ENCODE measurements around the gene ABCC8. TPM values are rescaled to one million over a fixed set of nuclear protein-coding genes. Genes with fewer than 3 reads are reported as not detected.

The ABCC8 gene
- total RNA-seq, 3 donors from 2014 or later, result 3.8 to 10.8 (median 10.5) TPM

DNA sequence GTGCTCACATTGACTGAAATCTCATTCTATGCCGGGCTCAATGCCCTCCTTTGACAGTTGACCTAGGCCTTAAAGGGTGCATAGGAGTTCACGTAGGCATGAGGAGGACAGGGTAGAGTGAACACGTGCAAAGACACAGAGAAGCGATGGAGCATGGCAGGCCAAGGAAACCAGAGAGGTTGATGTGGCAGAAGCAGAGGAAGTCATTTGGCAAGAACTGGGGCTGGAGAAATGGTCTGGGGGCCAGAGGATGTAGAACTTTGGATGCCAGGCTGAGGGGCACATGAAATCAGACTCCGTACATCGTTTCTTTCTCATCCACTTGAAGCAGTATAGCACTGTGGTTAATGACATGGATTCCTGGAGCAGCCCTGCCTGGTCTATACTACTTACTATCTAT, 13.6 kb upstream of the ABCC8 start:
- intact Hi-C loops (cut with DNase I; ENCODE audit: low total_unique reads), result no loop called here
- TF ChIP-seq POLR2AphosphoS5 (IDR thresholded peaks at IDR 0.05) (no peak), POLR2A (IDR thresholded peaks at IDR 0.05) (no peak)
- TF ChIP-seq, protein P1, sequence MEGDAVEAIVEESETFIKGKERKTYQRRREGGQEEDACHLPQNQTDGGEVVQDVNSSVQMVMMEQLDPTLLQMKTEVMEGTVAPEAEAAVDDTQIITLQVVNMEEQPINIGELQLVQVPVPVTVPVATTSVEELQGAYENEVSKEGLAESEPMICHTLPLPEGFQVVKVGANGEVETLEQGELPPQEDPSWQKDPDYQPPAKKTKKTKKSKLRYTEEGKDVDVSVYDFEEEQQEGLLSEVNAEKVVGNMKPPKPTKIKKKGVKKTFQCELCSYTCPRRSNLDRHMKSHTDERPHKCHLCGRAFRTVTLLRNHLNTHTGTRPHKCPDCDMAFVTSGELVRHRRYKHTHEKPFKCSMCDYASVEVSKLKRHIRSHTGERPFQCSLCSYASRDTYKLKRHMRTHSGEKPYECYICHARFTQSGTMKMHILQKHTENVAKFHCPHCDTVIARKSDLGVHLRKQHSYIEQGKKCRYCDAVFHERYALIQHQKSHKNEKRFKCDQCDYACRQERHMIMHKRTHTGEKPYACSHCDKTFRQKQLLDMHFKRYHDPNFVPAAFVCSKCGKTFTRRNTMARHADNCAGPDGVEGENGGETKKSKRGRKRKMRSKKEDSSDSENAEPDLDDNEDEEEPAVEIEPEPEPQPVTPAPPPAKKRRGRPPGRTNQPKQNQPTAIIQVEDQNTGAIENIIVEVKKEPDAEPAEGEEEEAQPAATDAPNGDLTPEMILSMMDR (IDR thresholded peaks at IDR 0.05), result no peak
- no peak overlapping the region for H3K27ac ChIP-seq
- no peak for DNase-seq (ENCODE audit: low spot score in 2 of 2)
- H3K4me3 ChIP-seq, result no peak overlapping the region
- no peaks in the 10 kb centered on the region for H3K27me3 ChIP-seq
- H3K4me1 ChIP-seq, result no peaks in the 10 kb centered on the region
- no peaks in the 10 kb centered on the region for H3K9me3 ChIP-seq
- no peaks in the 10 kb centered on the region for H3K36me3 ChIP-seq

DNA sequence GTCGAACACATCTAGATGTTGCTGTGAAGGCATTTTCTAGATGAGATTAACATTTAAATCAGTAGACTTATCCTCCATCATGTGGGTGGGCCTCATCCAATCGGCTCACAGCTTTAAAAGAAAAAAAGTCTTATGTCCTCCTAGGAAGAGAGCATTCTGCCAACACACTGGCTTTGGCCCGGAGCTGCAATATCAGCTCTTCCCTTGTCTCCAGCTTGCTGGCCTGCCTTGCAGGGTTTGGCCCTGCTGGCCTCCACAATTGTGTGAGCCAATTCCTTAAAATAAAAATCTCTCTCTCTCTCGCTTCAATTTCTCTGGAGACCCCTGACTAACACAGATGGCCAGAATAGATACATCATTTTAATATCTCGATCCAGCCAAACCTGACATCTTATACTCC, 13.1 kb upstream of the ABCC8 start:
- Histone ChIP-seq H3K4me1 (no peaks in the 10 kb centered on the region), H3K9me3 (no peaks in the 10 kb centered on the region), H3K36me3 (no peaks in the 10 kb centered on the region), H3K27me3 (no peaks in the 10 kb centered on the region), H3K4me3 (no peak overlapping the region), H3K27ac (no peak overlapping the region)
- intact Hi-C loops (cut with DNase I; ENCODE audit: low total_unique reads), result no loop called here
- TF ChIP-seq POLR2A (IDR thresholded peaks at IDR 0.05) (no peak), POLR2AphosphoS5 (IDR thresholded peaks at IDR 0.05) (no peak)
- TF ChIP-seq, protein P1 (IDR thresholded peaks at IDR 0.05), result no peak
- DNase-seq (ENCODE audit: low spot score in 2 of 2), result no peak

DNA sequence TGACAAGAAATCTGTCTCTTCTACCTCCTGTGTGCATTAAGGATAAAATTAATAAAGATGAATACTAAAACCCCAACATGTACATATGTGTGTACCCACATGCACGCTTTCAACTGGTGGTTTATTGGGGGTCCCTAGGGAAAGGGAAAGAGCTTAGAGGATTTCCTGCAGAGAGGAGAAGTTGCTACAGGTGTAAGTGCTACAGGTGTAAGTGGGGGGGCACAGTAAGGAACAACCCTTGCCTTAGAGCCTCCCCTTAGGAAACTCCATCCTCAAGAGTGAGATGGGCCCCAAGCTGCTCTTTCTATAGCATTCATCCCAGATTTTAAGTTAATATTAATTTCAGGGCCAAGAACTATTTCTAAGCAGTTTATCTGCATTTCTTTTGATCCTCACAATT, 11.9 kb upstream of the ABCC8 start:
- DNase-seq (ENCODE audit: low spot score in 2 of 2), result no peak
- intact Hi-C loops (cut with DNase I; ENCODE audit: low total_unique reads), result no loop called here

DNA sequence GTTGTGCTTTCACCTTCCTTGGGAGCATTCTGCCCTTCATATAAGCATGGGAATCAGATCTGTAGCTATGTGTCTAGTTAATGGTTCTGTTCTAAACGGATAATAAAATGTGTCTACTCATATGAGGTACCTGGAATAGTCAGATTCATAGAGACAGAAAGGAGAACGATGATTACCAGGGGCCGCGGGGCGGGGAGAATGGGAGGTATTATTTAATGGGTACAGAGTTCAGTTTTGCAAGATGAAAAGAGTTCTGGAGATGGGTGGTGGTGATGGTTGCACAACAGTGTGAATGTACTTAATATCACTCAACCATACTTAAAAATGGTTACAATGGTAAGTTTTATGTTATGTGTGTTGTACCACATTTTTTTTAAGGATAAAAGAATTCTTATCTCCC, 10.0 kb upstream of the ABCC8 start:
- Histone ChIP-seq H3K27ac (no peak overlapping the region), H3K4me1 (no peaks in the 10 kb centered on the region), H3K36me3 (no peaks in the 10 kb centered on the region), H3K4me3 (no peak overlapping the region), H3K27me3 (no peaks in the 10 kb centered on the region), H3K9me3 (no peaks in the 10 kb centered on the region)
- intact Hi-C loops (cut with DNase I; ENCODE audit: low total_unique reads), result no loop called here
- TF ChIP-seq POLR2A (IDR thresholded peaks at IDR 0.05) (no peak), POLR2AphosphoS5 (IDR thresholded peaks at IDR 0.05) (no peak)
- TF ChIP-seq, protein P1 (IDR thresholded peaks at IDR 0.05), result no peak
- no peak for DNase-seq (ENCODE audit: low spot score in 2 of 2)

More for the DNA sequence above, 11.9 kb upstream of the ABCC8 start:
- no peak for TF ChIP-seq POLR2A (IDR thresholded peaks at IDR 0.05)
- TF ChIP-seq POLR2AphosphoS5 (IDR thresholded peaks at IDR 0.05), result no peak
- TF ChIP-seq, protein P1 (IDR thresholded peaks at IDR 0.05), result no peak
- Histone ChIP-seq H3K36me3 (no peaks in the 10 kb centered on the region), H3K27ac (no peak overlapping the region), H3K4me3 (no peak overlapping the region), H3K9me3 (no peaks in the 10 kb centered on the region), H3K27me3 (no peaks in the 10 kb centered on the region), H3K4me1 (no peaks in the 10 kb centered on the region)

DNA sequence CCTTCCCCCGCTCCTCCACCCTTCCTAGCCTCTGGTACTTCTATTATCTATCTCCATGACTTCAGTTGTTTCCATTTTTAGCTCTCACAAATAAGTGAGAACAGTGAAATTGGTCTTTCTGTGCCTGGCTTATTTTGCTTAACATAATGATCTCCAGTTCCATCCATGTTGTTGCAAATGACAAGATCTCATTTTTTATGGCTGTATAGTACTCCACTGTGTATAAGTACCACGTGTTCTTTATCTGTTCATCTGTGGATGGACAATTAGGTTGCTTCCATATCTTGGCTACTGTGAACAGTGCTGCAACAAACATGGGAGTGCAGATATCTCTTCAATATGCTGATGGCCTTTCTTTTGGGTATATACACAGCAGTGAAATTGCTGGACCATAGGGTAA, 6.9 kb upstream of the ABCC8 start:
- Histone ChIP-seq H3K27ac (no peak overlapping the region), H3K36me3 (no peaks in the 10 kb centered on the region), H3K9me3 (no peaks in the 10 kb centered on the region), H3K4me1 (no peaks in the 10 kb centered on the region), H3K4me3 (no peak overlapping the region), H3K27me3 (no peaks in the 10 kb centered on the region)
- intact Hi-C loops (cut with DNase I; ENCODE audit: low total_unique reads), result no loop called here
- TF ChIP-seq POLR2AphosphoS5 (IDR thresholded peaks at IDR 0.05), result no peak
- TF ChIP-seq POLR2A (IDR thresholded peaks at IDR 0.05), result no peak
- TF ChIP-seq, protein P1 (IDR thresholded peaks at IDR 0.05), result no peak
- no peak for DNase-seq (ENCODE audit: low spot score in 2 of 2)
